DND-41 (cell line): ENCODE data around the gene MRPL44.

Experiments used
- ATAC-seq: fragments of 200-7000 bp; cut with Tn5 transposase; 3 replicates; pipeline ENCODE4 v1.9.1; 2021; ENCODE audit warnings: low read depth; ENCODE audit not compliant: insufficient read depth
- DNase-seq: peaks from one replicate; pipeline ENCODE4 v3.0.0-alpha.2; 2020
- H2AFZ ChIP-seq: 2 replicates; pipeline ENCODE4 v1.6.0; 2012; ENCODE audit warnings: low read depth, low read length
- H3K27ac ChIP-seq: 2 replicates; pipeline ENCODE4 v1.5.1; 2012; ENCODE audit warnings: low read length, inconsistent platforms
- H3K27me3 ChIP-seq: fragments of 200-600 bp; sonication (generic); 2 replicates; pipeline ENCODE4 v1.6.0; 2012; ENCODE audit warnings: low read length, mild to moderate bottlenecking, inconsistent platforms; ENCODE audit not compliant: insufficient read depth, poor library complexity
- H3K36me3 ChIP-seq: 2 replicates; pipeline ENCODE4 v1.5.1; 2012; ENCODE audit warnings: low read length, inconsistent platforms; ENCODE audit not compliant: insufficient read depth
- H3K4me1 ChIP-seq: 2 replicates; pipeline ENCODE4 v1.5.1; 2012; ENCODE audit warnings: mild to moderate bottlenecking, low read length; ENCODE audit not compliant: insufficient read depth
- H3K4me2 ChIP-seq: 2 replicates; pipeline ENCODE4 v1.6.0; 2012; ENCODE audit warnings: mild to moderate bottlenecking, moderate library complexity, low read length, inconsistent platforms; ENCODE audit not compliant: insufficient read depth
- H3K4me3 ChIP-seq, 2 experiments: fragments of 200-600 bp in 1 of 2; shearing (Covaris generic) in 1 of 2; 2 replicates each; pipeline ENCODE4 v1.5.1; 2012 to 2016; ENCODE audit warnings: inconsistent platforms in 2 of 2, low read length in 2 of 2, mild to moderate bottlenecking in 2 of 2, low read depth in 1 of 2, moderate library complexity in 1 of 2
- H3K79me2 ChIP-seq: 2 replicates; pipeline ENCODE4 v1.6.0; 2012; ENCODE audit warnings: low read length, inconsistent platforms; ENCODE audit not compliant: insufficient read depth
- H3K9ac ChIP-seq: 2 replicates; pipeline ENCODE4 v1.6.0; 2012; ENCODE audit warnings: low read depth, mild to moderate bottlenecking, inconsistent platforms, low read length, moderate library complexity
- H3K9me3 ChIP-seq: 2 replicates; pipeline ENCODE4 v1.5.1; 2012; ENCODE audit warnings: low read length, moderate library complexity, mild to moderate bottlenecking, inconsistent platforms; ENCODE audit not compliant: insufficient read depth, severe bottlenecking
- H4K20me1 ChIP-seq: 2 replicates; pipeline ENCODE4 v1.6.0; 2012; ENCODE audit warnings: low read length; ENCODE audit not compliant: insufficient read depth
- CTCF ChIP-seq: IDR thresholded peaks from 2 replicates; pipeline ENCODE4 v1.5.1; 2012; ENCODE audit warnings: borderline replicate concordance, low read length, moderate library complexity, mild to moderate bottlenecking; ENCODE audit not compliant: poor library complexity, severe bottlenecking; ENCODE audit errors: extremely low read depth
- EZH2 ChIP-seq: IDR thresholded peaks from 3 replicates; pipeline ENCODE4 v1.6.1; 2012; ENCODE audit warnings: borderline replicate concordance, low read depth, mild to moderate bottlenecking, moderate library complexity, low read length, inconsistent platforms; ENCODE audit not compliant: severe bottlenecking

The MRPL44 gene

DNA sequence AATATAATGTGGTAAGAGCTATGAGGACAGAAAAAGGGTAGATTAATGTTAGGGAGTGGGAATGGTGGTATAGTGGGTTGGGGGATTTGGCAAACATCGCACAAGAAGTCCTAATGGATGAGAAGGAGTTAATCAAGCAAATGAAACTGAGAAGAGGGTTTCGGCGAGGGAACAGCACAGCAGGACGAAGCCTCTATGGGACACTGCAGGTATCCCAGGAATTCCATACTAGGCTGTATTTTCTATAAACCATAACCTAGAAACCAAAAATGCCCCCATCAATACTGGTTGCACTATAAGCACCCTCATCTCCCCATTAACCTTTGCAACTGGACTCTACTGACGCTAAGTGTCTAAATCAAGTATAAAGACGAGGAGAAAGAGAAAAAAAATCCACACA, 22.4 kb upstream of the MRPL44 start:
- H3K79me2 ChIP-seq: peaks cover 19% of the 10 kb centered on the region
- H3K4me2 ChIP-seq: no peak overlapping the region
- H3K9me3 ChIP-seq: no peaks in the 10 kb centered on the region
- H3K27ac ChIP-seq: no peak overlapping the region
- H4K20me1 ChIP-seq: peaks cover 22% of the 10 kb centered on the region; the same call in 1 of the 2 replicates
- peaks cover 11% of the 10 kb centered on the region for H3K4me1 ChIP-seq
- H3K36me3 ChIP-seq: no peaks in the 10 kb centered on the region
- no peak overlapping the region for H3K4me3 ChIP-seq
- no peaks in the 10 kb centered on the region for H3K27me3 ChIP-seq
- H2AFZ ChIP-seq: no peak overlapping the region
- H3K9ac ChIP-seq: no peak overlapping the region
- no peak for DNase-seq
- TF ChIP-seq EZH2 (no peak), CTCF (no peak)
- ATAC-seq: no peak

DNA sequence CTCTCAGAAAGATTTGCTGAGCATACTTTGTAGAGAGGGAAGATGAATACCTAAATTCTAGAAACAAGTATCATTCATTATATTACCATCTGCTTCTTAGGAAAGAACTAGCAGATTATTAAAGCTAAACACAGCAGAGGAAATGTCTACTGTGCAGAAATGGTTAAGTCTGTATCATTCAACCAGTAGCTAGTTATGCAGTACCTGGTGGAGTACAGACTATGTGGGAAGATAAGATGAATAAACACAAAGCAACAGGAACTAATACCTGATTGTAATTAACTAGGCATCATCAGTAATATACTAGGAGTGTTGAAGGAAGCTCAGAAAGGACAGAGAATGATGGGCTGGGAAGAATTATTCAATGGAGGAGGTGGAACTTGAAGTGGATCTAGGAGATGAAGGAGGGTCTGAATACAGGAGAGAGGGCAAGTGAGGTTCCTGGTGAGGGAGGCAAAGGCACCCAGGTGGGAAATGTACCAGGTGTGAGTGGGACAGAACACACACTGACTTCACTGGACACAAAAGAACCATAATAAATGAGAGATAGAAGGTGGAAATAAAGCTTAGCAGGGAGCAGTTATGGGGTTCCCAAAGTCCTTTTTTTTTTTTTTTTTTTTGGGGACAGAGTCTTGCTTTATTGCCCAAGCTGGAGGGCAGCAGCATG, 21.7 kb upstream of the MRPL44 start:
- no peak for TF ChIP-seq EZH2
- no peak for TF ChIP-seq CTCF
- ATAC-seq (no peak), DNase-seq (no peak)
- Histone ChIP-seq H3K36me3 (no peaks in the 10 kb centered on the region), H3K27me3 (no peaks in the 10 kb centered on the region), H3K9ac (no peak overlapping the region), H3K9me3 (no peaks in the 10 kb centered on the region), H3K4me1 (peaks cover 4% of the 10 kb centered on the region), H2AFZ (no peak overlapping the region), H3K4me2 (no peak overlapping the region), H4K20me1 (peaks cover 15% of the 10 kb centered on the region; the same call in 1 of the 2 replicates), H3K4me3 (no peak overlapping the region), H3K27ac (no peak overlapping the region), H3K79me2 (peaks cover 19% of the 10 kb centered on the region)

GRCh38 chr2:223936862-223937326, 20.4 kb upstream of the MRPL44 start:
- DNase-seq: no peak
- Histone ChIP-seq H2AFZ (no peak overlapping the region), H3K36me3 (no peaks in the 10 kb centered on the region), H3K9me3 (no peaks in the 10 kb centered on the region), H3K27me3 (no peaks in the 10 kb centered on the region), H3K4me2 (no peak overlapping the region), H3K9ac (no peak overlapping the region), H4K20me1 (peaks cover 19% of the 10 kb centered on the region; the same call in 1 of the 2 replicates), H3K4me1 (no peaks in the 10 kb centered on the region), H3K27ac (no peak overlapping the region), H3K79me2 (peaks cover 22% of the 10 kb centered on the region), H3K4me3 (no peak overlapping the region)
- ATAC-seq: no peak
- TF ChIP-seq EZH2 (no peak), CTCF (no peak)
